Subcutaneous adipose tissue (tissue), 4 donors: ENCODE data around the gene BICC1. TPM values are rescaled to one million over a fixed set of nuclear protein-coding genes. Genes with fewer than 3 reads are reported as not detected.

Experiments used
- CTCF ChIP-seq: fragments of 450-650 bp; IDR thresholded peaks from one replicate; pipeline ENCODE4 v1.5.1; 2016; ENCODE audit warnings: low read depth, mild to moderate bottlenecking, control low read depth, antibody characterized with exemption, moderate library complexity
- total RNA-seq, 4 donors: library from RNA; depleted of rRNA; stranded (reverse); fragments of >200 nt; gene quantifications; one replicate each; pipeline ENCODE4 v1.1.0, GENCODE V29; 2016

The BICC1 gene
- total RNA-seq, result 10 to 100 TPM; 17.9 to 26.0 (median 23.0) TPM

DNA sequence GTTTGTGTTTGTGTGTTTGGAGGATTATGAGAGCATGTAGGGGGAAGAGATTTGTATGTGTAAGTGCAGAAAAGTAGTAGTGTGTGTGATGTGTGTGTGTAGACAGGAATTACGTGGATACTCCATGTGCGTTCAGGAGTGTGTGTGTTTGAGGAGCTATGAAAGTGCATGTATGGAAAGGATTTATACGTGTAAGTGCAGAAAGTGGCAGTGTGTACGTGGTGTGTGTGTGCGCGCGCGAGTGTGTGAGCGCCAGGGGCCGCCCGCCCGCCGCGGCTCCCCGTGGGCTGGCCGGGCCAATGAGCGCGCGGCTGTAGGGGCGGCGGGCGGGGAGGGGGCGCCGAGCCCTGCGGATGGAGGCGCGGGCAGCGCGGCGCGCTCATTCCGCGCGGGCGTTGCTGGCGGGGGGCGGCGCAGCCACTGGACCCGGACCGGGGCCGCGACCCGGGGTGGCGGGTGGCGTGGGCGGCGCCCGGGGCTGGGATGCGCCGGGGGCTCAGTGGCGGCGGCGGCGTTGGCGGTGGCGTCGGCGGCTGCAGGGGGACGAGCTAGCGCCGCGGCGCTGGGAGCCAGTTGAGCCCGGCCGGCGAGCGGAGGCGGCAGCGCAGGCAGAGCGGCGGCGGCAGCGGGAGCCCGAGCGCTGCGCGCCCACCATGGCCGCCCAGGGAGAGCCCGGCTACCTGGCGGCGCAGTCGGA, at the start of gene BICC1:
TSS of gene BICC1 (plus strand) at position 382 of the 697 bp plus-strand sequence. CDS start at position 654, 272 bp downstream.
- no peak for TF ChIP-seq CTCF

- no peak for TF ChIP-seq CTCF
These were observed 47.7 kb upstream of the BICC1 start for GRCh38 chr10:58464956-58465355.

- no peak for TF ChIP-seq CTCF
These were observed 47.0 kb upstream of the BICC1 start for GRCh38 chr10:58465629-58466028.

GRCh38 chr10:58467931-58468635, 44.6 kb upstream of the BICC1 start:
- TF ChIP-seq CTCF, result no peak

DNA sequence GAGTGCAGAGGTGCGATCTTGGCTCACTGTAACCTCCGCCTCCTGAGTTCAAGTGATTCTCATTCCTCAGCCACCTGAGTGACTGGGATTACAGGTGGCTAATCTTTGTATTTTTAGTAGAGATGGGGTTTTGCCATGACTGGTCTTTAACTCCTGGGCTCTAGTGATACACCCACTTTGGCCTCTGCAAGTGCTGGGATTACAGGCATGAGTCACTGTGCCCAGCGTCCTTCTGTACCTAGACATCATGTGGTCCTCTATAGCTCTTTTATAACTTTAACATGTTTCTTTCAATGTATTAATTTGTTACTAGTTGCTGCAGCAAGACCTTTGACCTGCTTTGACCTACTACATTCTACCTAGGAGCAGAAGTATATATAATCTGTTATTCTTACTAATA, 38.7 kb upstream of the BICC1 start:
- no peak for TF ChIP-seq CTCF

- no peak for TF ChIP-seq CTCF
These were observed 37.1 kb upstream of the BICC1 start for GRCh38 chr10:58475322-58476277.
